ENCODE data around the gene TXNRD2. TPM values are rescaled to one million over a fixed set of nuclear protein-coding genes. Genes with fewer than 3 reads are reported as not detected.

The TXNRD2 gene
- total and polyA plus RNA-seq, 8 donors = 6.4 to 69.5 (median 42.3) TPM

DNA sequence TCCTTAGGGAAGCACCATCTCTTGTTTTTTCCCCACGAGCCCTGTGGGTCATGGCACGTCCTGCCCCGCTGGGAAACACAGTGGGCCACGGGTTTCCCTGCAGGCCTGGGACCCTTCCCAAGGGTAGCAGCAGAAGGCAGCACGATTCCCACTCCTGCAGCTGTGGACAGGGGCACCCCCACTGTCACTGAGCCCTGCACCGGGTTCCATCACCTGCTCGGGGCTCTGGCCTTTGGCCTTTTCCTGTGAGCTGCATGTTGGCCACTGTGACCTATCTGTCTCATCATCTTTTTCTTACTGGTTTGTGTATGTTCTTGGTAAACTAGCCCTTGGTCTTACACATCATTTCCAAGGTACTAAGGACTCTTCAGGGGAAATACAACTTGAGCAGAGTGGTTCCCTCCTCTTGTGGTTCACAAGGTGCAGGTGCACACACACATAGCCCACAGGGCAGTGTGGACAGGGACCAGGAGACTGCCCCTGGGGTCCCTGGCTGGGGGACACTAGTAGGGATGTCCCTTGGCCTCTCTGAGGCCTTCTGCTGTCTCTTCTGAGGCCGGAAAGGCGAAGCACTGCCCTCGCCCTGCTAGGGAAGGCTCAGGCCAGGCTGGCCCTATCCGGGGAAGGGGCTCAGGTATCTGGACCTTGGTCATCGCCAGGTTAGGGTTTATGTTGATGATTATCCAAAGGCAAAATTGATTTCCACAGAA is 19.0 kb upstream of the TXNRD2 start:
- TF ChIP-seq POLR2AphosphoS5 (IDR thresholded peaks at IDR 0.05) (no peak), POLR2A (IDR thresholded peaks at IDR 0.05) (no peak), EP300 (IDR thresholded peaks at IDR 0.05) (no peak)
- TF ChIP-seq, protein P1, sequence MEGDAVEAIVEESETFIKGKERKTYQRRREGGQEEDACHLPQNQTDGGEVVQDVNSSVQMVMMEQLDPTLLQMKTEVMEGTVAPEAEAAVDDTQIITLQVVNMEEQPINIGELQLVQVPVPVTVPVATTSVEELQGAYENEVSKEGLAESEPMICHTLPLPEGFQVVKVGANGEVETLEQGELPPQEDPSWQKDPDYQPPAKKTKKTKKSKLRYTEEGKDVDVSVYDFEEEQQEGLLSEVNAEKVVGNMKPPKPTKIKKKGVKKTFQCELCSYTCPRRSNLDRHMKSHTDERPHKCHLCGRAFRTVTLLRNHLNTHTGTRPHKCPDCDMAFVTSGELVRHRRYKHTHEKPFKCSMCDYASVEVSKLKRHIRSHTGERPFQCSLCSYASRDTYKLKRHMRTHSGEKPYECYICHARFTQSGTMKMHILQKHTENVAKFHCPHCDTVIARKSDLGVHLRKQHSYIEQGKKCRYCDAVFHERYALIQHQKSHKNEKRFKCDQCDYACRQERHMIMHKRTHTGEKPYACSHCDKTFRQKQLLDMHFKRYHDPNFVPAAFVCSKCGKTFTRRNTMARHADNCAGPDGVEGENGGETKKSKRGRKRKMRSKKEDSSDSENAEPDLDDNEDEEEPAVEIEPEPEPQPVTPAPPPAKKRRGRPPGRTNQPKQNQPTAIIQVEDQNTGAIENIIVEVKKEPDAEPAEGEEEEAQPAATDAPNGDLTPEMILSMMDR (IDR thresholded peaks at IDR 0.05) = no peak
- no peaks in the 10 kb centered on the region for H3K9me3 ChIP-seq
- peak overlapping the region in 2 of 5 donors; percentile 56 to 87 for H3K27ac ChIP-seq
- H3K36me3 ChIP-seq = peaks cover 16 to 32% (median 27%) of the 10 kb centered on the region in 4 donors
- DNase-seq = no peak
- 85 to 89% (median 85%) methylated on average over 12 of the region's 12 CpGs for WGBS, 5 donors
- no peak overlapping the region for H3K4me3 ChIP-seq
- peaks cover 57 to 64% (median 62%) of the 10 kb centered on the region in 4 donors for H3K4me1 ChIP-seq
- intact Hi-C loops (cut with DNase I; ENCODE audit: low total_unique reads) = no loop called here
- no peaks in the 10 kb centered on the region for H3K27me3 ChIP-seq

DNA sequence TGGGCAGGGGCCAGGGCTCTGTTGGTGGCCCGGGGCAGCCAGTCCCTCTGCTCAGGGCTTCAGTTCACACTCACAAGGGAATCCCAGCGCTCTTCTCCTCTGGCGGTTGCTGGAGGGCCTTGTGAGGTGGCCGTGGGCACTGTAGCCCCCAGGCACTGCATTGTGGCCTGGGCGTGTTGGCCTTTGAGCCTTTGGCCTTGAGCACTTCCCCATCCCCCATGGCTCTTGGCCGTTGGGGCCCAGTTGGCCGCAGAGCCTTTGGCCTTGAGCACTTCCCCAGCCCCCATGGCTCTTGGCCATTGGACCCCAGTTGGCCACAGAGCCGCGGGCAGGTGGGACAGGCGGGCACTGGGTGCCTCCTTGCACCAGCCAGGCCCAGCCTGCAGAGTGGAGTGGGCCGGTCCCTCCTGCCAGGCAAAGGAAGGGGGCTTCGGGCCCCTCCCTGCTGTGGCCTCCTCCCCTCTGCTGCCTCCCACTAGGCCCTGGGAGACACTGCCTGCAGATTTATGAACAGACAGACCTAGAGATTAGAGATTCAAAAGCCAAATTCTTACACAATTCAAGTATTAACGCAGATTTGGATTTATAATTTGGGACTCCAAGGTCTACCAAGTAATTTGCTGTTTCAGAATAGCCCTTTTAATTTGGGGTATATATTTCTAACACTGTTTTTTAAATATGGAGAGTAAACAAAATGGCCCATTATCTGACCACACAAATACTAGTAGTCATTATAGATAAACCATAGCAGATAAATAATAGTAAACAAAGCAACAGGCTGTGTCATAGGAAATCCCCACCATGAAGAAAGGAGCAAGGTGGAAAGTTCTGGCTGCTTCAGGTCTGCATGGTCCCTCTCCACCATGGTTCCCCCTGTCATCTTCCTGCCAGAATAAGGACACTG is 18.2 kb upstream of the TXNRD2 start:
- peak overlapping the region in 4 of 5 donors; percentile 48 to 87 (median 64) for H3K27ac ChIP-seq
- WGBS, 5 donors = 29 to 49% (median 34%) methylated on average over 4 to 12 of the region's 13 CpGs
- intact Hi-C loops (cut with DNase I; ENCODE audit: low total_unique reads) = no loop called here
- H3K9me3 ChIP-seq = no peaks in the 10 kb centered on the region
- DNase-seq = no peak
- no peaks in the 10 kb centered on the region for H3K27me3 ChIP-seq
- TF ChIP-seq POLR2A (IDR thresholded peaks at IDR 0.05) (no peak), POLR2AphosphoS5 (IDR thresholded peaks at IDR 0.05) (no peak)
- TF ChIP-seq, protein P1 (IDR thresholded peaks at IDR 0.05) = no peak
- peaks cover 14 to 23% (median 19%) of the 10 kb centered on the region in 4 donors for H3K36me3 ChIP-seq
- H3K4me1 ChIP-seq = peaks cover 57 to 65% (median 61%) of the 10 kb centered on the region in 4 donors
- peak overlapping the region; percentile 27 to 41 (median 40) for H3K4me3 ChIP-seq

DNA sequence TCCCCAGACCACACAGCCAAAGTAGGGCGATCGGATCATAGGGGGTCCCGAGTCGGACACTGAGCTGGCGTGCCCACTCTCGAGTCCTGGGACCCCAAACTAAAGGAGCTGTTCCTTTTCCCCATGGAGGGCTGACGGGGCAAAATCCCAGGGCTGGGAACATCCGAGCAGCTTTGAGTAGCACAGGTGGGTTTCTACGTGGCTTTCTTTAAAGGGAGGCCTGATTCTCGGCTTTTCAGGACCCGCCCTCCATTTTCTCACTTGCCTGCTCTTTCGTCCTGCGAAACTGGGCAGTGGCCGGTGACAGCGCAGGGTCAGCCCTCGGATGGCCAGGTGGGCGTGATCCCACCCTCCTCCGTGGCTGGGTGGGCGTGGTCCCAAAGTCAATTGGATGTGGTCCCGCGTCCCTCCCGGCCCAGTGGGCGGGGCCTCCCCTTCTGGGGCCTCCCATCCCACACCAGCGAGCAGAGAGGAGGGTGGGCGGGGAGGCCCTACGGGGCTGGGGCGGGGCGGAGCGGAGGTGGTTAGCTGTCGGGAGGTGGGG is 17.5 kb upstream of the TXNRD2 start:
- TF ChIP-seq POLR2A (IDR thresholded peaks at IDR 0.05) = no peak
- TF ChIP-seq POLR2AphosphoS5 (IDR thresholded peaks at IDR 0.05) = peak in 2 of 3 donors; percentile 22 to 45
- no peak for TF ChIP-seq EP300 (IDR thresholded peaks at IDR 0.05)
- TF ChIP-seq, protein P1 (IDR thresholded peaks at IDR 0.05) = no peak
- peak overlapping the region; percentile 27 to 41 (median 40) for H3K4me3 ChIP-seq

More for the DNA sequence above, 17.5 kb upstream of the TXNRD2 start:
- 19 to 36% (median 24%) methylated on average over 14 to 30 of the region's 30 CpGs for WGBS, 5 donors
- intact Hi-C loops (cut with DNase I; ENCODE audit: low total_unique reads) = no loop called here
- peaks cover 52 to 62% (median 59%) of the 10 kb centered on the region in 4 donors for H3K4me1 ChIP-seq
- DNase-seq = peak; percentile 81 to 96
- no peaks in the 10 kb centered on the region for H3K27me3 ChIP-seq
- no peaks in the 10 kb centered on the region for H3K9me3 ChIP-seq
- peak overlapping the region in 4 of 5 donors; percentile 48 to 87 (median 64) for H3K27ac ChIP-seq
- H3K36me3 ChIP-seq = peaks cover 7 to 16% (median 11%) of the 10 kb centered on the region in 4 donors
